DMS79 (cell line): ENCODE data around the gene CIPC.

Experiments used
- DNase-seq: peaks from one replicate; lab custom pipeline; 2025; lab: John Stamatoyannopoulos, UW

The CIPC gene

GRCh38 chr14:77125823-77126325, 27.8 kb downstream of the CIPC start:
- DNase-seq, result no peak

- DNase-seq, result no peak
Observed at GRCh38 chr14:77126461-77126990, 28.5 kb downstream of the CIPC start.

GRCh38 chr14:77128414-77128891, 30.4 kb downstream of the CIPC start:
- DNase-seq, result peak; percentile 89

GRCh38 chr14:77130386-77130785, 32.3 kb downstream of the CIPC start:
- DNase-seq, result no peak

- no peak for DNase-seq
Observed at GRCh38 chr14:77131206-77131605, 33.1 kb downstream of the CIPC start.

- DNase-seq, result no peak
Observed at GRCh38 chr14:77131871-77132486, 33.9 kb downstream of the CIPC start.

- no peak for DNase-seq
Observed at GRCh38 chr14:77133720-77134338, 35.8 kb downstream of the CIPC start.

- DNase-seq, result no peak
Observed at GRCh38 chr14:77139022-77139421, 41.0 kb downstream of the CIPC start.

- peak; percentile 42 for DNase-seq
Observed at GRCh38 chr14:77139540-77140358, 41.7 kb downstream of the CIPC start.

- peak; percentile 21 for DNase-seq
Observed at GRCh38 chr14:77140359-77141213, 42.5 kb downstream of the CIPC start.

- DNase-seq, result peak; percentile 75
Observed at GRCh38 chr14:77141214-77142004, 43.4 kb downstream of the CIPC start, which contains the start of gene ZDHHC22. Gene ZDHHC22 (minus strand): TSS chr14:77141791. CDS start chr14:77139738, 2,053 bp downstream.

- DNase-seq, result no peak
Observed at GRCh38 chr14:77142005-77142800, 44.1 kb downstream of the CIPC start.

GRCh38 chr14:77143071-77143470, 45.0 kb downstream of the CIPC start:
- DNase-seq, result no peak

- peak; percentile 59 for DNase-seq
Observed at GRCh38 chr14:77144412-77145115, 46.5 kb downstream of the CIPC start.

GRCh38 chr14:77145975-77146740, 48.1 kb downstream of the CIPC start:
- DNase-seq, result no peak

GRCh38 chr14:77148510-77149231, 50.6 kb downstream of the CIPC start:
- DNase-seq, result peak; percentile 31

GRCh38 chr14:77151245-77151644, 53.2 kb downstream of the CIPC start:
- DNase-seq, result peak; percentile 18
